Posterior cingulate gyrus (tissue), 11 donors: ENCODE results near the gene CYBA.

Source experiments
- DNase-seq, 10 donors: peaks; one replicate each; pipeline versions ENCODE4 v3.0.0 to v3.0.0-alpha.2; 2020 to 2021; ENCODE audit warnings: mixed read lengths in 3 of 10
- intact Hi-C: fragments of 100-400 bp; cut with DNase I; formaldehyde crosslinking; loops from one replicate; pipeline ENCODE4 v1.15.1; 2023

CYBA gene

DNA sequence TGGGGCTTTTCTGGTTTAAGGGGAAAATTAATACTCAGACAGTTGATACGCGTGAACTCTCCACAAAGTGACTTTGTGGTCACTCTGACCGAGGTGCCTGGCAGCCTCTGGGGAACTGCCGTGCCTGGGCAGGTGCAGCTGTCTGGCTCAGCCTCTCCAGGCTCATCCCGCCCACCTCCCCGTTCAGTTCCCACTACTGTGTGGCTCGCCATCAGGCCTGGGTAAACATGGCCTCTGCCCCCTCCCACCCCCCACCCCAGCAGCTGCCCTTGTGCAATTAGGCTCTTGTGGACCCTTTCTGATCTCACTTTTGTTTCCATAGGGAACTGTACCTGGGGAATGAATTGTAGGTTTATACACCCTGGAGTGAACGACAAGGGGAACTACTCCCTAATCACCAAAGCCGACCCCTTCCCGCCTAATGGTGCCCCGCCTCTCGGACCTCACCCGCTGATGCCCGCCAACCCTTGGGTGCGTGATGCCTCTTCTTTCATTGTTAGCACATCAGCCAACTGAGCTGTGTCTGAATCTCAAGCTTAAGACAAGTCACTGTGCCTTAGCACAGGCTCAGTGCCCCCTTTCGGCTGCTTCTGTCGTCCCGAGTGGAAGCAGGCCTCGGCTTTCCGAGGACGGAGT is 52.9 kb downstream of the CYBA start:
- intact Hi-C loops: no loop called here
- peak in 2 of 10 donors; percentile 42 to 65 for DNase-seq

DNA sequence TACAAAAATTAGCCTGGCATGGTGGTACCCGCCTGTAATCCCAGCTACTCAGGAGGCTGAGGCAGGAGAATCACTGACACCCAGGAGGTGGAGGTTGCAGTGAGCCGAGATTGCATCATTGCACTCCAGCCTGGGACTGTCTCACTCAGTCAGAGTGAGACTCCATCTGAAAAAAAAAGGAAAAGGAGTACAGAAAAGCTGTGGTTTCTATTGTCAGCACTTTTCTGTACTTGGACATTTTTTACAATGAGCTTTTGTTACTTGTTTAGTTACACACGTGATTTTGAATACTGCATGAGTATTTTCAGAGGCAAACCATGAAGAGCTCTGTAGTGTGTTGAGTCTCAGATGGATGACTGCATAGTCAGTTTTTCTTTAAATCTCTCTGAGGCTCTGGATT is 54.4 kb downstream of the CYBA start:
- intact Hi-C loops: no loop called here
- DNase-seq: peak in 3 of 10 donors; percentile 55 to 74 (median 71)

DNA sequence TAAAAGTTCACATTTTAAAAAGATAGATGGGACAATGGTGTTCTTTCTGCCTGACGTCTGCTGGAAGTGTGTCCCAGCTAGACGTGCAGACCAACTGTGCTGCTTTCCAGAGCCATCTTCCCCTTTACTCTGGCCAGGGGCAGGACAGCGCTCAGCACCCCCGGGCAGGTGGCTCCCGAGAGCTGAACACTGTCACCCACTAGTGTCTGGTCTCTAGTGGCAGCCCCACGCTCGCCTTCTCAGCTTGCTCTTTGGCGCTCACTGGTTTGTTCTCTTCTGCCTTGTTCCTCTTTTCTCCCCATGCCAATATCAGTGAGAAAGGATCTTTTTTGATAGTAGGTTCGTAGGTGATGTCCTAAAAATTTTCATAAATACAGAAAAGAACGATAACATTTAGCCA is 54.9 kb downstream of the CYBA start:
- DNase-seq: peak in 2 of 10 donors; percentile 49 to 53
- intact Hi-C loops: no loop called here

DNA sequence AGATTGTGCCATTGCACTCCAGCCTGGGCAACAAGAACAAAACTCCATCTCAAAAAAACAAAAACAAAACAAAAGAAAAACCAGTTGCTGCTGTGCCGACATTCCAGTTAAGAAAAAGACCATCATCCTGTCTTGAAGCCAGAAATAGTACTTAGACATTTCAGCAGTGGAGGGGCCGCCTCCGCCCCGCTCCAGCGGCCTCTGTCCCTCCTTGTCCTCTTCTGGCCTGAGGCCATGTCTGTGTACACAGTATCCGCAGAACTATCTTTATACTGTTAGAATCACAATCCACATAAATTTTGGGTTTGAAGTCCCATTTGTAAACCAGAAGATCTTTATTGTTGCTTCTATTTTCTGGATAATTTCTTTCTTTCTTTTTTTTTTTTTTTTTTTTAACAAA is 55.8 kb downstream of the CYBA start:
- intact Hi-C loops: no loop called here

DNA sequence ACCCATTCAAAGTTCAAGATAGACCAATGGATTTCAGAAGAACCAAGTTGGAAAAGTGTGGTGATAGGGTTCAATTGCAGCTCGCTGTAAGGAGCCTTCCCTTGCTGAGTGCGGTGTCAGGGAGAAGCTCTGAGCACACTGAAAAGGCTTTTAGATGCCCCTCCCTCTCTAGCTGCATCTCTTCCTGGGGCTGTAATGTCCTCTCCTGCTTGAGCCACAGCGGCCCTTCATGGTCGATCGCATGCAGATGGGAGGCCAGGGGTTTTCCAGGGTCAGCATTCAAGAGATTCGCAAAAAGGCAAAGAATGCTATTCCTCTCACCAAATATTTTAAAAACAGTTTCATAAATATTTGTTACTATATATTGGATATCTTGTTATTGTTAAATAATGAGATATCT is 56.9 kb downstream of the CYBA start:
- intact Hi-C loops: no loop called here
- DNase-seq: peak in 2 of 10 donors; percentile 64 to 68

More for the DNA sequence above, 55.8 kb downstream of the CYBA start:
- DNase-seq: peak in 2 of 10 donors; percentile 16 to 43

GRCh38 chr16:88593489-88593888 is 57.4 kb downstream of the CYBA start:
- DNase-seq: peak in 9 of 10 donors; percentile 34 to 96 (median 67)
- intact Hi-C loops: no loop called here
